ENCODE data around the gene THSD4. TPM values are rescaled to one million over a fixed set of nuclear protein-coding genes. Genes with fewer than 3 reads are reported as not detected.

THSD4 gene
- total and polyA plus RNA-seq, 2 of the 8 experiments (the other 6 are each of a cell fraction or from before 2014, with no cell fraction given) = 2.5 to 6.2 TPM

DNA sequence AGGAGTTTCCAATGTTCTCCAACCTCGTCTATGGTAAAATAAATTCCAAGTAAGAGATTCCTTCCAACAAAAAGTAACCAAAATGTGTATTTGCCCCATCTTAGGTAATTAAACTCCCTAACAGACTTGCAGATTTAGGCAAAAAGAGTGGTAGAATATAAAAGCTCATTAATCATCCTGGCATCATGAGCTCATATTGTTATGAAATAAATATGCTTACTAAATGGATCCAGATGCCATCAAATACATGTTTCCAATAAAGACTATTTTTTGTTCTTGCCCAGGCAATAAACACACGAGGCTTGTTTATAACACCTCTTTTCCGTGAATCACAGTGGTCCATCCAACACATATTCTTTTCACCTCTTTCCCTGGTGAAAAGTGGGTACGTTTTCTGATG is 189.4 kb downstream of the THSD4 start (continued):
- TF ChIP-seq, protein P1, sequence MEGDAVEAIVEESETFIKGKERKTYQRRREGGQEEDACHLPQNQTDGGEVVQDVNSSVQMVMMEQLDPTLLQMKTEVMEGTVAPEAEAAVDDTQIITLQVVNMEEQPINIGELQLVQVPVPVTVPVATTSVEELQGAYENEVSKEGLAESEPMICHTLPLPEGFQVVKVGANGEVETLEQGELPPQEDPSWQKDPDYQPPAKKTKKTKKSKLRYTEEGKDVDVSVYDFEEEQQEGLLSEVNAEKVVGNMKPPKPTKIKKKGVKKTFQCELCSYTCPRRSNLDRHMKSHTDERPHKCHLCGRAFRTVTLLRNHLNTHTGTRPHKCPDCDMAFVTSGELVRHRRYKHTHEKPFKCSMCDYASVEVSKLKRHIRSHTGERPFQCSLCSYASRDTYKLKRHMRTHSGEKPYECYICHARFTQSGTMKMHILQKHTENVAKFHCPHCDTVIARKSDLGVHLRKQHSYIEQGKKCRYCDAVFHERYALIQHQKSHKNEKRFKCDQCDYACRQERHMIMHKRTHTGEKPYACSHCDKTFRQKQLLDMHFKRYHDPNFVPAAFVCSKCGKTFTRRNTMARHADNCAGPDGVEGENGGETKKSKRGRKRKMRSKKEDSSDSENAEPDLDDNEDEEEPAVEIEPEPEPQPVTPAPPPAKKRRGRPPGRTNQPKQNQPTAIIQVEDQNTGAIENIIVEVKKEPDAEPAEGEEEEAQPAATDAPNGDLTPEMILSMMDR (IDR thresholded peaks at IDR 0.05; ENCODE audit: control extremely low read depth in 1 of 3, insufficient read depth in 1 of 3, low read depth in 1 of 3, low read length in 3 of 3) = no peak
- TF ChIP-seq CREB1 (IDR thresholded peaks at IDR 0.05) (no peak), SP4 (IDR thresholded peaks at IDR 0.05; ENCODE audit: low read length) (no peak)

All from H1 (cell line).